Bronchial epithelial cell (primary cell): Measurements from ENCODE around the gene EIF2B2. TPM values are rescaled to one million over a fixed set of nuclear protein-coding genes. Genes with fewer than 3 reads are reported as not detected.

Source experiments
- DNase-seq: peaks from one replicate; pipeline ENCODE4 v3.0.0-alpha.2; 2010; ENCODE audit warnings: low read depth
- FAIRE-seq: peaks from 2 replicates; lab custom pipeline; 2011; peaks lifted over from hg19 to GRCh38; lab: Jason Lieb, UNC
- H3K27me3 ChIP-seq: 2 replicates; pipeline ENCODE4 v1.5.1; 2011; ENCODE audit warnings: low read length; ENCODE audit not compliant: control insufficient read depth, insufficient read depth
- H3K36me3 ChIP-seq: 2 replicates; pipeline ENCODE4 v1.5.1; 2011; ENCODE audit warnings: low read length; ENCODE audit not compliant: control insufficient read depth, insufficient read depth
- H3K4me3 ChIP-seq: 2 replicates; pipeline ENCODE4 v1.5.1; 2011; ENCODE audit warnings: mild to moderate bottlenecking, low read depth, low read length, control low read depth
- CTCF ChIP-seq: IDR thresholded peaks from 2 replicates; pipeline ENCODE4 v1.5.1; 2011; ENCODE audit warnings: mild to moderate bottlenecking, moderate library complexity, low read length, control low read depth, inconsistent platforms; ENCODE audit not compliant: insufficient read depth, severe bottlenecking
- total RNA-seq: library from RNA; depleted of rRNA; stranded (reverse); fragments of >200 nt; gene quantifications from 2 replicates; pipeline ENCODE4 v1.2.1, GENCODE V29; 2014

The EIF2B2 gene
- total RNA-seq, 1 donor from 2014 or later, result 60.6 TPM

DNA sequence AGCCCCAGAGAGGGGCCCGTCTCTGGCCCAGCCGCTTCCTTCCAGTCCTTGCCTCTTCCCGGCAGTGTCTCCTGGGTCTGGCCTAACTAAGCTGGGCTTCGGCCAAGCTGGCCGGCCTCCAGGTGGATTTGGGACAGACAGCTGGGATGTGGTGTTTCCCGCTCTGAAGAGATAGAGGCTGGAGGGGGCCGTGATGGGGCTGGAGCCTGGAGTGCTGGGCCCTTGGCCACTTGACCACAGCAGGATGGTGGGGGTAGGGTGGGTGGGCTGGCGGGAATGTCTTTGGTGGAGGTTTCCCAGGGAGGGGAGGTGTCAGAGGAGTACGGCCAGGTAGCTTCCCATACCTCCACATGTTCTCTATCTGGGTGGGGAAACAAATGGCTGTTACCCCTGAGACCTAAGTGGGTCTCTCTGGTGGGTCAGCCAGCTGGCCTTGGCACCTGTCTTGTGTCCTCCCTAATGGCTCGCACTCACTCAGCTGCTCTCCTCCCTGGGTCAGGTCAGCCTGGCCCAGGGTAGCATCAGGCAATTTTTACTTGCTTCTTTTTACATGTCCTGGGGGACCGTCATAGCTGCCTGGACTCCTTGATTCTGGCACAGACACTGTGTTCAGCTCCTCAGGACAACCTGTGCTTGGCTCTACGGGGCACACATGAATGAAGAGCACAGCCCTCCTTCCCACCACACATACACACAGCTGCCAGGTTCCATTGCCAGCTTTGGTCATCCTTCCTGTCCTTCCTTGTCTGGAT lies 27.5 kb upstream of the EIF2B2 start:
- DNase-seq, result no peak

DNA sequence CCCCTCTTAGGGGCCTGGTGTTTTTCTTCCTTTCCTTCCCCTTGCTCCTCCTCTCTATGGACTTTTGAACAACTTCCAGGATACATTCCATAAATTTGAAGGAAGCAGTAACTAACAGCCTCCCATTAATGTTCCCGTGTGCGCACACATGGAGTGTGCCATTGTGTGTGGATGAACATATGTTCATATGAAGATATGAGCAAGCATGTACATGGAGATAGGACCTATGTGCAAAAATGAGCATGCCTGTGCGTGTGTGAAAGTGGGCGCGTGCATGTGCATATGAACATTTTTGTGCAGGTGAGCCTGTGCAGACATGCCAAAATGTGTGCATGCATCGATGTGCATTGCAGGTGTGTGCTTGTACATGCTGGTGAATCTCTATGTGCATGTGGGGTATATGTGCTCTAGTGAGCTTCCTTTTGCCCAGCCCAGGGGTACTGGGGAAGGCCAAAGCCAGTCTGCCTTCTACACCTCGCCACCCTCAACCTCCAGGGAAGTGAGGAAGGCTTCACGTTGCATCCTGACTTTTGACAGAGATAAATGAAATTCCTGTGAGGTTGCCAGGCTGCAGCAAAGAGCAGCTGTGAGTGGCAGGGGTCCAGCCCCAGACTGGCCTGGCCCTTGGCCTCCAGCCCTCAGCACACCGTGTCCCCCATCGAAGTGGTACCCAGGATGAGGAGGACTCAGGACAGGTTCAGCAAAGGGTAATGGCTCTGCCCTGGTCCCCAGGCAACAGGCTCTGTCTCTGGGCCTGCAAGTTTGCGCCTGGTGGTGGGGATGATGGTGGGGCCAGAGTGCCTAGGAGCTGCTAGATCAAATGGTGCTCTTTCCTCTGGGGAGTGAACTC lies 26.2 kb upstream of the EIF2B2 start:
- no peak for TF ChIP-seq CTCF
- DNase-seq (no peak), FAIRE-seq (peak; percentile 7)

More for the DNA sequence above, 27.5 kb upstream of the EIF2B2 start:
- no peak for TF ChIP-seq CTCF
- H3K27me3 ChIP-seq, result no peaks in the 10 kb centered on the region
- FAIRE-seq, result peak; percentile 23
- no peak overlapping the region for H3K4me3 ChIP-seq
- H3K36me3 ChIP-seq, result no peaks in the 10 kb centered on the region

GRCh38 chr14:74977164-74977900 lies 25.4 kb upstream of the EIF2B2 start:
- H3K36me3 ChIP-seq, result no peaks in the 10 kb centered on the region
- no peaks in the 10 kb centered on the region for H3K27me3 ChIP-seq
- DNase-seq, result no peak
- no peak overlapping the region for H3K4me3 ChIP-seq
- no peak for TF ChIP-seq CTCF
- no peak for FAIRE-seq

More for the DNA sequence above, 26.2 kb upstream of the EIF2B2 start:
- Histone ChIP-seq H3K4me3 (no peak overlapping the region), H3K27me3 (no peaks in the 10 kb centered on the region), H3K36me3 (no peaks in the 10 kb centered on the region)

- Histone ChIP-seq H3K27me3 (no peaks in the 10 kb centered on the region), H3K36me3 (no peaks in the 10 kb centered on the region), H3K4me3 (no peak overlapping the region)
- DNase-seq, result no peak
- no peak for FAIRE-seq
- TF ChIP-seq CTCF, result no peak
Measured at GRCh38 chr14:74977901-74978385, 24.8 kb upstream of the EIF2B2 start.

DNA sequence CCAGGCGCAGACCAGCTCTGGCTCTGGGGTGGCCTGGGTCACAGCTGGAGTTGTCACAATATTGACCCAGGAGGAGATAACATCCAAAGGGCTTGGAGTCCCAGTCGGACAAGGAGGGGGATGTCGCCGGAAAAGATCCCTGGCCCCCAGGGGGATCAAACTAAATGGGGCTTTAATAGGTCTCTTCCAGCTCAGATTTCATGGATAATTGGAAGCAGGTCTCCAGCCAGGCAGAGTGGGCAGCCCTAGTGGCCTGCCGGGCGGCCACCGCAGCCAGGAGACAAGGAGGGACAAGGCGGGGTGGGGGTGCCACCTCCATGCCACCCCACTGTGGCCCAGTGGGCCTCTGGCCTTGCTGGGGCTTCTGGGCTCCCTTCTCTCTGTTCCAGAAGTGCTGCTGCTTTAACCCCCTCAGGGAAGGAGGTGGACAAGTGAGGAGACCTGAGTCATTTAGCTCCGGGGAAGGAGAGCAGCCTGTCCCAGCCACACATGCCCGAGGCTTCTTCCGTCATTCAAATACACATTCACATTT lies 24.2 kb upstream of the EIF2B2 start:
- no peak for DNase-seq
- H3K36me3 ChIP-seq, result no peaks in the 10 kb centered on the region
- no peak for TF ChIP-seq CTCF
- FAIRE-seq, result no peak
- H3K4me3 ChIP-seq, result no peak overlapping the region
- H3K27me3 ChIP-seq, result no peaks in the 10 kb centered on the region
